GM10248 (cell line): ENCODE data around the gene RAB3IP.
"Not testable (repeated sequence)": the region's sequence is repeated elsewhere in the genome, so short reads cannot be mapped to it uniquely, and the experiment has no call there.

Experiments
- CTCF ChIA-PET: fragments of 300-600 bp; sonication (Branson Sonifier 250); formaldehyde crosslinking; extraction: SDS; loops from one replicate; lab custom pipeline; 2021; ENCODE audit warnings: antibody characterized with exemption; lab: Yijun Ruan, JAX
- POLR2A ChIA-PET: fragments of 350-650 bp; sonication (Branson Sonifier 250); formaldehyde crosslinking; extraction: SDS; loops from one replicate; lab custom pipeline; 2020; ENCODE audit warnings: antibody characterized with exemption; lab: Yijun Ruan, JAX
- DNase-seq: peaks from one replicate; pipeline ENCODE4 v3.0.0; 2012; ENCODE audit errors: extremely low spot score
- TF ChIP-seq, protein P1 (sequence below): IDR thresholded peaks from 2 replicates; pipeline ENCODE4 v1.5.1; 2012; ENCODE audit warnings: mild to moderate bottlenecking, low read depth; ENCODE audit errors: extremely low read depth, missing control alignments, control extremely low read depth

Gene RAB3IP

GRCh38 chr12:69744109-69744508, 5.4 kb downstream of the RAB3IP start:
- ChIA-PET CTCF (interaction anchor here (0.9 to 1.3 kb wide), 2 partner anchors 10 to 105 kb away, joined by 3 to 5 read pairs; no protein-coding TSS in a partner anchor), POLR2A (no interaction called here)
- DNase-seq: no peak
- TF ChIP-seq, protein P1, sequence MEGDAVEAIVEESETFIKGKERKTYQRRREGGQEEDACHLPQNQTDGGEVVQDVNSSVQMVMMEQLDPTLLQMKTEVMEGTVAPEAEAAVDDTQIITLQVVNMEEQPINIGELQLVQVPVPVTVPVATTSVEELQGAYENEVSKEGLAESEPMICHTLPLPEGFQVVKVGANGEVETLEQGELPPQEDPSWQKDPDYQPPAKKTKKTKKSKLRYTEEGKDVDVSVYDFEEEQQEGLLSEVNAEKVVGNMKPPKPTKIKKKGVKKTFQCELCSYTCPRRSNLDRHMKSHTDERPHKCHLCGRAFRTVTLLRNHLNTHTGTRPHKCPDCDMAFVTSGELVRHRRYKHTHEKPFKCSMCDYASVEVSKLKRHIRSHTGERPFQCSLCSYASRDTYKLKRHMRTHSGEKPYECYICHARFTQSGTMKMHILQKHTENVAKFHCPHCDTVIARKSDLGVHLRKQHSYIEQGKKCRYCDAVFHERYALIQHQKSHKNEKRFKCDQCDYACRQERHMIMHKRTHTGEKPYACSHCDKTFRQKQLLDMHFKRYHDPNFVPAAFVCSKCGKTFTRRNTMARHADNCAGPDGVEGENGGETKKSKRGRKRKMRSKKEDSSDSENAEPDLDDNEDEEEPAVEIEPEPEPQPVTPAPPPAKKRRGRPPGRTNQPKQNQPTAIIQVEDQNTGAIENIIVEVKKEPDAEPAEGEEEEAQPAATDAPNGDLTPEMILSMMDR: no peak

GRCh38 chr12:69751476-69751875, 12.8 kb downstream of the RAB3IP start:
- TF ChIP-seq, protein P1: no peak
- POLR2A ChIA-PET: no interaction called here
- CTCF ChIA-PET: interaction anchor here (0.7 to 0.8 kb wide), 2 partner anchors 12 to 17 kb away, joined by 3 read pairs; no protein-coding TSS in a partner anchor
- no peak for DNase-seq

GRCh38 chr12:69755302-69755701, 16.6 kb downstream of the RAB3IP start:
- ChIA-PET POLR2A (no interaction called here), CTCF (interaction anchor here (0.8 to 1.4 kb wide), 2 partner anchors 10 to 13 kb away, joined by 4 read pairs; no protein-coding TSS in a partner anchor)
- DNase-seq: no peak
- TF ChIP-seq, protein P1: no peak

DNA sequence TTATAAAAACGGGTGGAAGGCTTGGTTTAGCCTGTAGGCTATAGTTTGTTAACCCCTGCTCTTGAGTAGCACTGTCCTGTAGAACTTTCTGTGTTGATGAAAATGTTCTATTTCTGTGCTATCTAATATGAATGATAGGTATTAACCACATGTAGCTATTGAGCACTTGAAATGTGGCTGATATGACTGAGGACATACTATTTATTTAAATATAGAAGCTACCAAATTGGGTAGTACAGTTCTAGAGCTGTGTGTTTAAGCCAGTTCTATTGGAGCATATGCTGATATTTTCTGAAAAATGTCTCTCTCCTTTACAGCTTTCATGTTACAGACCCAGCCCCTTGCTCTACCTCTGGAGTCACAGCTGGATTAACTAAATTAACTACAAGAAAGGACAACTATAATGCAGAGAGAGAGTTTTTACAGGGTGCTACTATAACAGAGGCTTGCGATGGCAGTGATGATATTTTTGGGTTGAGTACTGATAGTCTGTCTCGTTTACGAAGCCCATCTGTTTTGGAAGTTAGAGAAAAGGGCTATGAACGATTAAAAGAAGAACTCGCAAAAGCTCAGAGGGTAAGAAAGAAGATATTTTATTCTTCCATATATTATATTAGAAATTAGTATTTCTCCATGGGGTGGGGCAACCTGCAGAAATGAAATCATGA, 17.6 kb downstream of the RAB3IP start:
- CTCF ChIA-PET: interaction anchor here (0.8 to 1.4 kb wide), 2 partner anchors 11 to 37 kb away, joined by 3 to 4 read pairs; no protein-coding TSS in a partner anchor
- DNase-seq: no peak
- POLR2A ChIA-PET: no interaction called here
- TF ChIP-seq, protein P1: no peak

DNA sequence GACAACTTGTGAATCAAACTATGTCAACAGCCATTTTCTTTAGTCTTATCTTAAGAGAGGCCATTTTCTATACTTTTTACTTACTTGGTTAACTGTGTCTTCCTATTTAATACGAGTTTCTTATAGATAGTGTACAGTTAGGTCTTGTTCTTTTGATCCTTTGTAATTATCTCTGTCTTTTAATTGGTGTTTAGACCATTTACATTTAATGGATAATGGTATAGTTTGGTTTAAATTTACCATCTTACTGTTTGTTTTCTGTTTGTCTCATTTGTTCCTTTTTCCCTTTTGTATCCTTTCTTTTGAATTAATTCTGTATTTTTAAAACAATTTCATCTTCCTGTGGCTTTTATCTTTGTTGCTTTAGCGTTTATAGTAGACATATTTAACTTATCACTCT, 19.4 kb downstream of the RAB3IP start:
- ChIA-PET POLR2A (no interaction called here), CTCF (interaction anchor here (1.4 kb wide), 1 partner anchor 19 kb away, joined by 3 read pairs; no protein-coding TSS in a partner anchor)
- TF ChIP-seq, protein P1: no peak
- no peak for DNase-seq

GRCh38 chr12:69759581-69759980, 20.9 kb downstream of the RAB3IP start:
- CTCF ChIA-PET, DNase-seq, POLR2A ChIA-PET: not testable (repeated sequence)

- TF ChIP-seq, protein P1: no peak
- POLR2A ChIA-PET: no interaction called here
- CTCF ChIA-PET: no interaction called here
- DNase-seq: no peak
These were observed 26.9 kb downstream of the RAB3IP start for GRCh38 chr12:69765515-69765914.
